Nucleus accumbens (tissue), 56 donors: Measurements from ENCODE around the gene GPR158.

Experiments
- DNase-seq, 56 donors: peaks; one replicate each; lab custom pipeline; 2025; lab: John Stamatoyannopoulos, UW

GPR158 gene

GRCh38 chr10:25493122-25493893 lies 318.5 kb downstream of the GPR158 start:
- peak in 6 of 56 donors; percentile 5 to 26 (median 10) for DNase-seq

DNA sequence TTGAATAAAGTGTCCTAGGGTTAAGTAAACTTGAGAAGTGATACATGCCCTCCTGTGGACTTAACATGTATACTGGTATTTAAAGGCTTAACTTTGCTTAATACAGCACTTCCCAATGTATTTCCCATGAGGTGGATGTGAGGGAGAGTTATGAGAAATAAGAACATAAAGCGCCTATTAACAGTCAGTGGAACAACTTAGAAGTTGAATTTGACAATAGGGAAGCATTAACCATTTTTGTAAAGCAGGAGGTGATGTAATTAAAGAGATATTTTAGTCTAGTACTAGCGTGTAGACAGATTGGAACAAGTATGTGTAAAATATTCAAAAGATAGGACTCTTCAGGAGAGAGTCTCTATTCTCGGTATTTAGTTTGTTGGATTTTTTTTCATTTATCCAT lies 322.4 kb downstream of the GPR158 start:
- DNase-seq, result no peak

DNA sequence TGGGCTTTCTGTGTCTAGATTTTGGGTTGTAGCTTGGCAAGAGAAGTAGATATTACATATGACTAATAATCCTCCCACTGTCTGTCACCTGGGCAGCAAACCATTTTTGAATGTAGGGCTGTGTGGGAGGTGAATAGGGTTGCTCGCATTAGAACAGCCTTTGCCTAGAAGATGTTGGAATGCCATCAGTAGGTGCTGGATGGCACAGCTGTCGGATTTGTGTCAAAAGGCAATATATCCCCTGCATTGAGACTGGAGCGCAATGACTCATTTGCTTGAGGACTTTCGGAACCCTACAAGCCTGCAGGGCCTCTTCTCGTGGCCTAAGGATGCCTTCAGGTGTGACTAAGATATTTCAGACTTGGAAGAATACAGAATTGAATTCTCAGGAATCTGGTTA lies 323.8 kb downstream of the GPR158 start:
- peak in 14 of 56 donors; percentile 2 to 59 (median 25) for DNase-seq

DNA sequence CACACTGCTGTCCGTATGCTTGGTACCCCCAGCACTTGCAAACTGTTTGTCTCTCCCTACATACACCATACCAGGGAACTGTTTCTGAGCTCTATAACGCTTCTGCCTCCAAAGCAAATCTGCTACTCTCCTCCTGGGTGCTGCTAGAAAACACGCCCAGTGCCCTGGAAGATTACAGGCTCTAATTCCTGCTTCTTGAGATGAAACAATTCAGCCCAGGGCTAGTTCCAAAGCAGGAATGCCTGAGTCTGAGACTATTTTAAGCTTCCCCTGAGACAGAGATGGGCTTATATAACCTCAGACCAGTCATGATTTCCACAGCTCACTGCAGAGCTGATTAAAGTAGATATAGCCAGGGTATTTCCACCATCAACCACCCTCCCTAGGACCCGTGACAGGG lies 327.1 kb downstream of the GPR158 start:
- DNase-seq, result no peak

DNA sequence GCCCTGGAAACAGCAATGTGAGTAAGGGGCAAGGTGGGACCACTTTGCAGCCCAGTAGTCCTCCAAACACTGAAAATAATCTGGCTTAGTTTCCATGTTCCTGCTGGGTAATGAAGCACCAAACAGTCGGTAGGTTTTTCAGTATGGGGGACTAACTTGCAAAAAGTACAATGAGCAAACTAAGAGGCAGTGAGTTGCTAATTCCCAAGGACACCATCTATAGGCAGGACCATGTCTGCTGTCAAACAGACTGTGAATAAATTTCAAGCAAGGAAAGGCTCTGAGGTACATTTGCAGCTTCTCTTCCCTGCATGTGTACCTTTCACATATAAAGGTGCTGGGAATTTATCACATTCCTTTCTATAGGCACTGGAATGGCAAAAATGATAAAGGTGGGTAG lies 327.7 kb downstream of the GPR158 start:
- DNase-seq, result no peak

- DNase-seq, result no peak
These were observed 329.5 kb downstream of the GPR158 start for GRCh38 chr10:25504306-25504705.

GRCh38 chr10:25504838-25505237 lies 330.0 kb downstream of the GPR158 start:
- no peak for DNase-seq

- no peak for DNase-seq
These were observed 330.7 kb downstream of the GPR158 start for GRCh38 chr10:25505466-25505865.

DNA sequence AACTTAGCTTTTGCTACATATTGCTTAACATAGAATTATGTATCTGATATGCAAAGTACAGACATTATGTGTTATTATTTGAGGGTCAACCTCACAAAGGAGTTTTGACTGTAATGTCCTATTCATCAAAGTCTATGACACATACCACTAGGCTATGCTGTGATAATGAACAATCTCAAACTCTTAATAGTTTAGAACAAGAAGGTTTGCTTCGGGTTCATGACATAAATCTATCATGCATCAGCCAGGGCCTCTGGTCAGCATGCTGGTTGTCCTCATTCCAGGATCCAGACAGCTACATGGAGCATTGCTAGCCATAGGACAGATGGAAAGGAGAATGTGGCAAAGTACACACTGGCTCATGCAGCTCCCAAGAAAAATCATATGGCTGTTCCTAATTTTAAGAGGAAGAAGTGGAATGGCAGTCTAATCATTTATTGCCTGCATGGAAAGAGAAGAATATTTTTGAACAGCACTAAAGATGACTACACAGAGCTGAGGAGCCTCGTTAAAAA lies 332.1 kb downstream of the GPR158 start:
- DNase-seq, result no peak

DNA sequence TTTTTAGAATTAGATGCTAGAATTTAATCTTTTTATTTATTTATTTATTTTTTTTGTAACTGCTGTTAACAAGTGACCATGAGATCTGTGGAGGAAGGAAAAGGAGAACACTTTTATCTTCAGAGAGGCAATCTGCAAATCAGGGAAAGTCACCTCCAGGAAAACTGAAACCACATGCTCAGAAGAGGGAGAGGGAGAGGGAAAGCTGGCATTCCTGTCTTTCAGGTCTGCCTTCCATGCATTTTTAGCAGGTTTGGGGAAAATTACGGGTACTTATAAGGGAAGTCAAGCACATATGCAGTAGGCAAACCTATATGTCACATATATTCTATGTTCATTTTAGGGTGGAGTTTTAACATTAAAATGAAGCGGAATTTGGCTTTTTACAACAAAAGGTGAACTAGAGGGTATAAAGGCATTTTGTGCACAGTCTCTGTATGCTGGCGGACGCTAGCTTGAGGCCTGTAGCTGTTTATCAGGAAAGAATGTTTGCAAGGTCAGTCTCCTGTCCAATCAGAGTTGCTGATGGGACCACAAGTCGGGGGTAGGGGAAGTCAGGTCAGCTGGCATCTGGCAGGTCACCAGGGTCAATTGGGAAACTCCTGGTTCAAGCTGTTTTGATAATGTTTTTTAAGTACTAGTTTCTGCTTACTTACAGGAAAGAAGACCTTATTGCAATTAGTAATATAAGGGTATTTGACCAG lies 333.5 kb downstream of the GPR158 start:
- DNase-seq, result no peak

DNA sequence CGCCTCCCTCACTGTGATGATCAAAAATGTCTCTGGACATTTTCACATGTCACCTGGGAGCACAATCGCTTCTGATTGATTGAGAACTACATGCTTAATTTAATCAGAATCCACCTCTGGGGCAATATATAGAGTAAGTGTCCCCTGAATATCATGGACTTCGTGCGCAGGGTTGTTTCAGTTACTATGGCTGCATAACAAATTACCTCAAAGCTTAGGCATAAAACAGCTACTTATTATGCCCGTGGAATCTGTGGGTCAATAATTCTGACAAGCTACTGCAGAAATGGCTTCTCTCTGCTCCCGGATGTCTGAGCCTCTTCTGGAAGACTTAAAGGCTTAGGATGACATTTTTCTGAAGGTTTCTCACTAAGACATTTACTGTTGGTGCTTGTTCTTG lies 334.4 kb downstream of the GPR158 start:
- no peak for DNase-seq

GRCh38 chr10:25522294-25522693 lies 347.5 kb downstream of the GPR158 start:
- no peak for DNase-seq

GRCh38 chr10:25522946-25523608 lies 348.3 kb downstream of the GPR158 start:
- no peak for DNase-seq

DNA sequence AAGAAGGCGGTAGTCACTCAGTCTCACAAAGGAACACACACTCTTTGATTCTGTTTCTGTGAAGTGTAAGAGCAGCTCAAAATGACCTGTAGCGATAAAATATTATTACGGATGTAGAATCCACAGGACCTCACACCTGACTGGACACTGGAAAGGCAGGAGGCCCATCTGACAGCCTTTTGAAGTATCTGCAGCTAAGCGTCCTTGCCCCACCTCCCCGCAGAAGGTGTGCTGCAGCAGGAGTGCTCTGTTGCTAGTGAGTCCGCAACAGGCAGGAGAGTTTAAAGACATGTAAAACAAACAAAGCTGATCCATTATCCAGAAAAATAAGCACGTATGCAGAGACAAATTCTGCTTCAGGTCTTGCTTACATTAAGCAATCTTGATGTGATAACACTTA lies 355.5 kb downstream of the GPR158 start:
- no peak for DNase-seq

DNA sequence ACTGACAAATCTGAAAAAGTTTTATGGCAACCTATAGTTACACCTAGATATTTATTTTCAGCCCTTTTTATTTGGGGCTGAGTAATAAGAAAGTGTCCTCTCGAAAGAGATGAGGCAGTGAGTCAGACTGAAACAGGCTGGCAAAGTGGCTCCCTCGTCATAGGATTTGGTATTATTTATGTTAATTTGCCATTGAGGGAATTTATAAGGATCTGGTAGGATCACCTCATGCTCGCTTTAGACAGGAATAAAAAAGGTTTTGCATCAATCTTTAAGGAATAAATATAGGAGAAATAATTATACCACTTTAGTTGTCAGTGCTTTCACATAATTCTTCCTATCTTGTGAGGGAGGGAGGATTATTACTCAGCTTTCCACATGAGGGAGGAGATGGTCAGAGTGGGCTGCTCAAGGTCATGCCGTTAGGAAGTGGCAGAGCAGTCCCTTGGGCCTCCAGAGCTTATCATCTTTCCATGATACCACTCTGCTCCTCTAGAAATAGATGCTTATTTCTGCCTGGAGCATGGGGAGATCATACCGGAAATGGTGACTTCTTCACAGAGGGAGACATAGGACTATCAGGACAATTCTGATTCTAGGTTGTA lies 356.8 kb downstream of the GPR158 start:
- DNase-seq, result no peak

DNA sequence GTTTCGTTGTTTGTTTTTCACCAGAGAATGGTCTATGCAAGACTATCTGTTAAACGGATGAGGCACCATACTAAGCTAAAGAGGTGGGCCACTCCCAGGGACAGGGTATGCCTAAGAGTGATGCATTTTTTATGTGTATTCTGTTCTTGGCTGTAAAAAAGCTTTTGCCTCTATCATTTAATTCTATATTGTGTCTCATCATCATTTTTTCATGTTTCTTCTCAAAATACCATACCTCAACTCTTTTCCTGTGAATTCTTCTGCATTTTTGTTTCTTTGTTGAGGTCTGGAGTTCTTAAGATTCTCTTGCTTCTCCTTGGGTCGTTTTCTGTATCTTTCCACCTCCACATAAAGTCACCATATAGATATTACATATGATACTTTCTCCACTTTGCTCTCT lies 357.4 kb downstream of the GPR158 start:
- no peak for DNase-seq

DNA sequence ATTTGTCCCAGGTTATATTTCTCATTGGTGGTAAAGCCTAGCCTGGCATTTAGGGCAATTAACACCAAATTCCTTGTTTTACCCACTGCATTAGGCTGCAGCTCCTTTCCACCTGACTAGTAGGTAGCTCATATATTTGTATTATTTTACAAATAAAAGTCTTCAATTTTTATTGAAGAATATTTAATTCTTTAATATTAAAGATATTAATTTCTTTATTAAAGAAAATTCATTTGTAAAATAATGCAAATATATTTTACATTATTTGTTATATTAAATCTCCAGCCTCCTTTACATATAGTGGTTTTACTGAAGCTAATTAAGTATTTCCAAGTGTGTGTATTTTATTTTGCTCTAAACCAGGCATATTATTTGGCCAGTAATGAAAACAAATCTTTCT lies 361.2 kb downstream of the GPR158 start:
- no peak for DNase-seq

GRCh38 chr10:25547382-25547781 lies 372.6 kb downstream of the GPR158 start:
- peak in 21 of 56 donors; percentile 1 to 73 (median 16) for DNase-seq

GRCh38 chr10:25552283-25552919 lies 377.6 kb downstream of the GPR158 start:
- DNase-seq, result no peak

GRCh38 chr10:25555865-25556264 lies 381.1 kb downstream of the GPR158 start:
- no peak for DNase-seq
